Measurements from ENCODE around the gene CPHXL2.

CPHXL2 gene

DNA sequence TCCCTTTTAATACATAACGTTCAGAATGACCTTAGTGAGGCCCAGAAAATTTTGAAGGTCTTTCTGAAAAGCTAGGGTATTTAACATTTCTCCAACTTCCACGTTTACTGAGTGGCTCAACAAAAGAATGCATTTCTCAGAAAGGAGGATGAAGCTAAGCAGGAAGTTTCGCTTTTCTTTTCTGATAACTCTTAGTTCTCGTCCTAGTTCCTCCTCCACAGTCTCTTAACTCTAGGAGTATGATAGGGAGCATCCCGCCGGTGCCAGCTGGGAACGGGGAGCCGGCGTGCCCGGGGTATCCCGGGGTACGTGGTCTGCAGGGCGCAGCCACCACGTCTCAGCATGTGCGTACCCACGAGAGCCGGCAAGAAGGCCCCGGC, 29.7 kb downstream of the CPHXL2 start:
- peak overlapping the region; percentile 79 for H3K4me3 ChIP-seq (ENCODE audit: low read length)
- TF ChIP-seq, protein P1, sequence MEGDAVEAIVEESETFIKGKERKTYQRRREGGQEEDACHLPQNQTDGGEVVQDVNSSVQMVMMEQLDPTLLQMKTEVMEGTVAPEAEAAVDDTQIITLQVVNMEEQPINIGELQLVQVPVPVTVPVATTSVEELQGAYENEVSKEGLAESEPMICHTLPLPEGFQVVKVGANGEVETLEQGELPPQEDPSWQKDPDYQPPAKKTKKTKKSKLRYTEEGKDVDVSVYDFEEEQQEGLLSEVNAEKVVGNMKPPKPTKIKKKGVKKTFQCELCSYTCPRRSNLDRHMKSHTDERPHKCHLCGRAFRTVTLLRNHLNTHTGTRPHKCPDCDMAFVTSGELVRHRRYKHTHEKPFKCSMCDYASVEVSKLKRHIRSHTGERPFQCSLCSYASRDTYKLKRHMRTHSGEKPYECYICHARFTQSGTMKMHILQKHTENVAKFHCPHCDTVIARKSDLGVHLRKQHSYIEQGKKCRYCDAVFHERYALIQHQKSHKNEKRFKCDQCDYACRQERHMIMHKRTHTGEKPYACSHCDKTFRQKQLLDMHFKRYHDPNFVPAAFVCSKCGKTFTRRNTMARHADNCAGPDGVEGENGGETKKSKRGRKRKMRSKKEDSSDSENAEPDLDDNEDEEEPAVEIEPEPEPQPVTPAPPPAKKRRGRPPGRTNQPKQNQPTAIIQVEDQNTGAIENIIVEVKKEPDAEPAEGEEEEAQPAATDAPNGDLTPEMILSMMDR (conservative IDR thresholded peaks at IDR 0.05; ENCODE audit: low read depth, low read length) = no peak
- DNase-seq (ENCODE audit: low read depth) = no peak

DNA sequence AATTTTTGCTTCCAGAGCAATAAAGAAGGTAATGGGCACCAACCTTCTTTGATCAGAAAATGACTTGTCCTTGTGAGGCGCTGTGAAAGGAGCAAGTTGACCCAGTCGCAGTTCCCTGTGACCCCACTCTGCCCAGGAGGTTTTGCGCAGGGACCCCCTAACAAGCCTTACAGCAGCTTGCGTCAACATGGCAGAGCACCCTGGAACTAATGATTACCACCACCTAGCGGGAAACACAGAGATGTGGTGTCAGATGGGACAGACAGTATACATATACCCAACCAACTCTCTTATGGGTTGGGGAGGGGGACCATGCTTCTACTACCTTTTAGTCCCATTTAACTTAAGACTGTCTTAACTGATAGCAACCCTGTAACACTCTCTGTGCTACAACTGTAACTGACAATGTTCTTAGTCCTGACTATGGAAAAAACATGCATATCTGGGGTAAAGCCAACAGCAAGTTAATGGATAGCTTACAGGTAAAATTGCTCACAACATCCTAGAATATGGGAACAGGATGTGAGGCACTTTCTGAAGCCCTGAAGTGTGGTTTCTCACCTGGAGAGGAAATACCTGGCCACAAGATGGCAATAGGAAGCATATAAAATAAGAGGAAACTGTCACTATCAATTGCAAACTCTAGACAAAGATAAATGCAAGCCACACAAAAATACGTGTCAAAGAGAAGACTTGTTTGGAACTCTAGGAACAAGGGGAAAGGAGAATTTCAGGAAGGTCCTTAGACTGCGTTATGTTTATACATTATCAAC, 32.4 kb downstream of the CPHXL2 start:
- DNase-seq (ENCODE audit: low read depth) = no peak
- no peak overlapping the region for H3K4me3 ChIP-seq (ENCODE audit: low read length)

DNA sequence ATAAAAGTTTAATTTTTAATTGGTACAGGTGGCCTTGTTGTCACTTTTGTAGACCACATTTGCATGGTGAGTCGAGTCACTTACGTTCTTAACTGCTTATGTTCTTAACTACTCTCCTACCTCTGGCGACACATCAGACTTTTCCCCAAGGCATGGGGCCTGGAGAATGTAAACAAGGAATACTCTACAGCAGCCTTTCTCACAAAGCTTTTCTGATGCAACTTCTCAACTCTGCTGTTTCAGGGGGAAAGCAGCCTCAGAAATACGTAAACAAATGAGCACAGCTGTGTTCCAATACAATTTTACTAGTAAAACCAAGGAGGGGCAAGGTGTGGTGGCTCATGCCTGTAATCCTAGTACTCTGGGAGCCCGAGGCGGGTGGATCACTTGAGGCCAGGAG, 36.2 kb downstream of the CPHXL2 start:
- H3K4me3 ChIP-seq (ENCODE audit: low read length) = no peak overlapping the region
- TF ChIP-seq, protein P1 (conservative IDR thresholded peaks at IDR 0.05; ENCODE audit: low read depth, low read length) = no peak
- no peak for DNase-seq (ENCODE audit: low read depth)

More for the DNA sequence above, 32.4 kb downstream of the CPHXL2 start:
- TF ChIP-seq, protein P1 (conservative IDR thresholded peaks at IDR 0.05; ENCODE audit: low read depth, low read length) = no peak

DNA sequence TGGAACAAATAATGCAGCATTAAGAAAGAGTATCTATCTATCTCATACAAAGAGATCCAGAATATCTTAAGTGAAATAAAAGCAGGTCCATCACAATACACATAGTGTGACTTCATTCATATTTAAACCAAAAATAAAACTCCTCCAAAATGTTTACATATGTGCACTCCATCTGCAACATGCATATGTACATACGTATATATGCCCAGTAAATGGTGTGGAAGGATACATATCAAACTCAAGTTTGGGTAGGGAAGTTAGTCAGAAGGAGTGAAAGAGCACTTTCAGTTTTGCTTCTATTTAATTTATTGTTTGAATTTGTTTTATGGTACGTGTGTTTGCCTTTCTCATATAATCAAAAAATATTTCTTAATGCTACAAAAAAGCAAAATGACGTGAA, 41.8 kb downstream of the CPHXL2 start:
- H3K4me3 ChIP-seq (ENCODE audit: low read length) = no peak overlapping the region
- TF ChIP-seq, protein P1 (conservative IDR thresholded peaks at IDR 0.05; ENCODE audit: low read depth, low read length) = no peak
- no peak for DNase-seq (ENCODE audit: low read depth)

DNA sequence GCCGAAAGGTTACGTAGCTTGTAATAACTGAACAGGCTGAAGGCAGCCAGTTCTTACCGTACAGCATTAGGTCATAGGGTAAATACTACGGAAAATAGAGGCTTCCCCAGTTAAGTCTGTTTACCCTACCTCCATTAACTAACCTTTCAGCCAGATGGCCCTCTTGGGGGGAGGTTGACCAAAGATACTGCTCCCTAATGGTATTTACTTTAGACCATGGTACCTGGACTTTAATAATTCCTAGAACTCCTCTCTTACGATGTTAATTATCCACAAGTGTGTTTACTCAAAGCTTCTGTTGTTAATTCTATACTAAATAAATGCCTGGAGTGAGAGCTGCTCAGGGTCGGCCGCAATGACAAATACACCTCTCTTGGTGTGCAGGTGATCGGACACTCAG, 44.0 kb downstream of the CPHXL2 start:
- TF ChIP-seq, protein P1 (conservative IDR thresholded peaks at IDR 0.05; ENCODE audit: low read depth, low read length) = no peak
- DNase-seq (ENCODE audit: low read depth) = no peak
- no peak overlapping the region for H3K4me3 ChIP-seq (ENCODE audit: low read length)

DNA sequence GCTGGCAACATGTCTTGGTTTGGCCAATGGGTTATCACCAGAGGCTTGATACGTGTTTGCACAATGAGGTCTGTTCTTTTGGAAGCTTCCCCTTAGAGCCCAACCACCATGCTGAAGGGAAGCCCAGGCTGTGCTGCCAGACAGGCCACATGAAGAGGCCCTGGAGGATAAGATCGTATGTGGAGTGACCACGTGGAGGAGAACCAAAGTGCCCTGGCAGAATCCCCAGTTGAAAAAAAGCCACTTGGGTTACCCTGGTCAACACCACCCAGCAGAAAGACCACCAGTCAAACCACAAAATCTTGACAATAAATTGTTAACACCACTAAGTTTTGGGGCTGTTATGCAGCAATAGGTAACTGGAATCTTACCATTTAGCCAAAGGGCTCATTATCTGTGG, 46.8 kb downstream of the CPHXL2 start:
- TF ChIP-seq, protein P1 (conservative IDR thresholded peaks at IDR 0.05; ENCODE audit: low read depth, low read length) = no peak
- no peak overlapping the region for H3K4me3 ChIP-seq (ENCODE audit: low read length)
- no peak for DNase-seq (ENCODE audit: low read depth)

DNA sequence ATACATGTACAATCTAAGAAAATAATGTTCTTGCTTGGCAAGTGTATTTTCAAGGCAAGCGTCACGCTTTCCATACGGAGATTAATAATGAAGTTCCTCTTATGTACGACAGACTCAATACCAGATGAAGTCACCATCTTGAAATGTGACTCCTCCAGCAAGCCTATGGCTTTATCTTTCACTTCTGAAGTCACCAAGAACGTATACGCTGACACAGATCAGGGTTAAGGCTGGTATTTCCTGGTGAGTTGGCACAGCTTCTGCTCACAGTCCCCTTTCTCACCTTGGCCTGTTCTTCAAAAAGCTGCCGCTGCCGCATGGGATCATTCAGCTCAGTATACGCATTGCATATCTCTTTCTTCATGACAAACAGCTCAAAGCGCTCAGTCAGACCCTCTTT, 47.7 kb downstream of the CPHXL2 start:
- DNase-seq (ENCODE audit: low read depth) = no peak
- TF ChIP-seq, protein P1 (conservative IDR thresholded peaks at IDR 0.05; ENCODE audit: low read depth, low read length) = no peak
- H3K4me3 ChIP-seq (ENCODE audit: low read length) = no peak overlapping the region
